Loucy (cell line): ENCODE results near the gene THOP1.

Source experiments
- EZH2phosphoT487 ChIP-seq: fragments of 200-600 bp; IDR thresholded peaks from 2 replicates; pipeline ENCODE4 v1.6.1; 2018; ENCODE audit warnings: antibody characterized with exemption, mild to moderate bottlenecking, moderate library complexity, borderline replicate concordance
- TF ChIP-seq, protein P1 (sequence below): fragments of 200-600 bp; sonication (generic); conservative IDR thresholded peaks from 2 replicates; pipeline ENCODE4 v1.5.1; 2014; ENCODE audit warnings: mild to moderate bottlenecking, antibody characterized with exemption, low read length

GRCh38 chr19:2755811-2756210 is 29.5 kb upstream of the THOP1 start:
- TF ChIP-seq, protein P1, sequence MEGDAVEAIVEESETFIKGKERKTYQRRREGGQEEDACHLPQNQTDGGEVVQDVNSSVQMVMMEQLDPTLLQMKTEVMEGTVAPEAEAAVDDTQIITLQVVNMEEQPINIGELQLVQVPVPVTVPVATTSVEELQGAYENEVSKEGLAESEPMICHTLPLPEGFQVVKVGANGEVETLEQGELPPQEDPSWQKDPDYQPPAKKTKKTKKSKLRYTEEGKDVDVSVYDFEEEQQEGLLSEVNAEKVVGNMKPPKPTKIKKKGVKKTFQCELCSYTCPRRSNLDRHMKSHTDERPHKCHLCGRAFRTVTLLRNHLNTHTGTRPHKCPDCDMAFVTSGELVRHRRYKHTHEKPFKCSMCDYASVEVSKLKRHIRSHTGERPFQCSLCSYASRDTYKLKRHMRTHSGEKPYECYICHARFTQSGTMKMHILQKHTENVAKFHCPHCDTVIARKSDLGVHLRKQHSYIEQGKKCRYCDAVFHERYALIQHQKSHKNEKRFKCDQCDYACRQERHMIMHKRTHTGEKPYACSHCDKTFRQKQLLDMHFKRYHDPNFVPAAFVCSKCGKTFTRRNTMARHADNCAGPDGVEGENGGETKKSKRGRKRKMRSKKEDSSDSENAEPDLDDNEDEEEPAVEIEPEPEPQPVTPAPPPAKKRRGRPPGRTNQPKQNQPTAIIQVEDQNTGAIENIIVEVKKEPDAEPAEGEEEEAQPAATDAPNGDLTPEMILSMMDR, result no peak
- no peak for TF ChIP-seq EZH2phosphoT487
